IPS-18a (cell line): ENCODE results near the gene HIGD2A.
A peak's percentile ranks its signal among the peaks of the same experiment; 100 is the strongest.

Experiments used
- H3K27ac ChIP-seq: one replicate; pipeline ENCODE4 v1.5.1; 2013; ENCODE audit warnings: low read length
- H3K27me3 ChIP-seq: one replicate; pipeline ENCODE4 v1.6.1; 2013; ENCODE audit warnings: mild to moderate bottlenecking, low read length; ENCODE audit not compliant: control insufficient read depth, insufficient read depth
- H3K36me3 ChIP-seq: one replicate; pipeline ENCODE4 v1.6.1; 2013; ENCODE audit warnings: low read depth, low read length; ENCODE audit not compliant: control insufficient read depth
- H3K4me1 ChIP-seq: one replicate; pipeline ENCODE4 v1.6.1; 2013; ENCODE audit warnings: low read depth, low read length; ENCODE audit not compliant: control insufficient read depth
- H3K4me3 ChIP-seq: one replicate; pipeline ENCODE4 v1.5.1; 2013; ENCODE audit warnings: low read length
- H3K9ac ChIP-seq: one replicate; pipeline ENCODE4 v1.6.1; 2013; ENCODE audit warnings: mild to moderate bottlenecking, low read length, moderate library complexity
- H3K9me3 ChIP-seq: one replicate; pipeline ENCODE4 v1.6.1; 2013; ENCODE audit warnings: low read depth, low read length; ENCODE audit not compliant: control insufficient read depth

Gene HIGD2A

GRCh38 chr5:176359658-176360057 lies 28.9 kb upstream of the HIGD2A start:
- Histone ChIP-seq H3K4me3 (no peak overlapping the region), H3K27ac (no peak overlapping the region)

GRCh38 chr5:176360894-176361436 lies 27.6 kb upstream of the HIGD2A start:
- no peaks in the 10 kb centered on the region for H3K9me3 ChIP-seq
- peaks cover 43% of the 10 kb centered on the region for H3K27me3 ChIP-seq
- peaks cover 3% of the 10 kb centered on the region for H3K4me1 ChIP-seq
- H3K9ac ChIP-seq = peak overlapping the region; percentile 95
- H3K36me3 ChIP-seq = peaks cover 20% of the 10 kb centered on the region
- H3K4me3 ChIP-seq = peak overlapping the region; percentile 93
- H3K27ac ChIP-seq = peak overlapping the region; percentile 91

More at GRCh38 chr5:176359658-176360057, 28.9 kb upstream of the HIGD2A start:
- Histone ChIP-seq H3K27me3 (peaks cover 30% of the 10 kb centered on the region), H3K4me1 (peaks cover 3% of the 10 kb centered on the region), H3K9ac (no peak overlapping the region), H3K36me3 (peaks cover 28% of the 10 kb centered on the region), H3K9me3 (no peaks in the 10 kb centered on the region)

GRCh38 chr5:176361437-176362232 lies 26.9 kb upstream of the HIGD2A start, which contains the start of gene KIAA1191:
Gene KIAA1191 (minus strand): TSS chr5:176361764. CDS start chr5:176359508, 2,256 bp downstream.
- Histone ChIP-seq H3K27ac (peak within 1 kb of the TSS; percentile 91), H3K27me3 (peaks cover 50% of the 10 kb centered on the region), H3K9ac (peak within 1 kb of the TSS; percentile 95), H3K36me3 (peaks cover 20% of the 10 kb centered on the region), H3K4me1 (peaks cover 3% of the 10 kb centered on the region), H3K4me3 (peak within 1 kb of the TSS; percentile 93), H3K9me3 (no peaks in the 10 kb centered on the region)

GRCh38 chr5:176362233-176362490 lies 26.4 kb upstream of the HIGD2A start:
- Histone ChIP-seq H3K36me3 (peaks cover 18% of the 10 kb centered on the region), H3K4me3 (peak overlapping the region; percentile 93), H3K9ac (peak overlapping the region; percentile 95), H3K27ac (no peak overlapping the region), H3K9me3 (no peaks in the 10 kb centered on the region), H3K4me1 (peaks cover 3% of the 10 kb centered on the region), H3K27me3 (peaks cover 55% of the 10 kb centered on the region)

- Histone ChIP-seq H3K27ac (no peak overlapping the region), H3K27me3 (peaks cover 61% of the 10 kb centered on the region), H3K9ac (no peak overlapping the region), H3K4me1 (peaks cover 3% of the 10 kb centered on the region), H3K9me3 (no peaks in the 10 kb centered on the region), H3K4me3 (peak overlapping the region; percentile 69), H3K36me3 (no peaks in the 10 kb centered on the region)
Observed at GRCh38 chr5:176364765-176365350, 23.7 kb upstream of the HIGD2A start.

- H3K36me3 ChIP-seq = no peaks in the 10 kb centered on the region
- no peak within 1 kb of the TSS for H3K27ac ChIP-seq
- H3K4me3 ChIP-seq = peak within 1 kb of the TSS; percentile 69
- peaks cover 61% of the 10 kb centered on the region for H3K27me3 ChIP-seq
- no peaks in the 10 kb centered on the region for H3K9me3 ChIP-seq
- H3K9ac ChIP-seq = peak within 1 kb of the TSS; percentile 16
- peaks cover 3% of the 10 kb centered on the region for H3K4me1 ChIP-seq
Observed at GRCh38 chr5:176365351-176366231, 23.0 kb upstream of the HIGD2A start, which contains the start of gene ARL10. Gene ARL10 (plus strand): TSS chr5:176365487. CDS start chr5:176365564, 77 bp downstream.

GRCh38 chr5:176366232-176366894 lies 22.2 kb upstream of the HIGD2A start:
- no peaks in the 10 kb centered on the region for H3K36me3 ChIP-seq
- no peaks in the 10 kb centered on the region for H3K9me3 ChIP-seq
- peak overlapping the region; percentile 69 for H3K4me3 ChIP-seq
- H3K9ac ChIP-seq = peak overlapping the region; percentile 16
- peaks cover 3% of the 10 kb centered on the region for H3K4me1 ChIP-seq
- H3K27me3 ChIP-seq = peaks cover 61% of the 10 kb centered on the region
- no peak overlapping the region for H3K27ac ChIP-seq

- H3K36me3 ChIP-seq = no peaks in the 10 kb centered on the region
Observed at GRCh38 chr5:176368726-176369125, 19.8 kb upstream of the HIGD2A start.

GRCh38 chr5:176369934-176370711 lies 18.4 kb upstream of the HIGD2A start:
- no peaks in the 10 kb centered on the region for H3K4me1 ChIP-seq
- H3K9ac ChIP-seq = no peak overlapping the region
- H3K4me3 ChIP-seq = no peak overlapping the region
- H3K36me3 ChIP-seq = no peaks in the 10 kb centered on the region
- H3K27ac ChIP-seq = no peak overlapping the region
- H3K27me3 ChIP-seq = peaks cover 27% of the 10 kb centered on the region
- no peaks in the 10 kb centered on the region for H3K9me3 ChIP-seq

More at GRCh38 chr5:176368726-176369125, 19.8 kb upstream of the HIGD2A start:
- no peak overlapping the region for H3K9ac ChIP-seq
- no peaks in the 10 kb centered on the region for H3K4me1 ChIP-seq
- H3K4me3 ChIP-seq = no peak overlapping the region
- no peak overlapping the region for H3K27ac ChIP-seq
- H3K27me3 ChIP-seq = peaks cover 41% of the 10 kb centered on the region
- no peaks in the 10 kb centered on the region for H3K9me3 ChIP-seq
